Measurements from ENCODE around the gene TARS2.

GRCh38 chr1:150484861-150485260 is 2.4 kb upstream of the TARS2 start:
- no peak for TF ChIP-seq CTCF (IDR thresholded peaks at IDR 0.05)
- no peak for TF ChIP-seq MXD4 (CRISPR knock-in tag; IDR thresholded peaks at IDR 0.05; ENCODE audit: borderline replicate concordance)

All from WTC11 (cell line).